HepG2 (cell line): ENCODE measurements around the gene ANKRD42. TPM values are rescaled to one million over a fixed set of nuclear protein-coding genes. Genes with fewer than 3 reads are reported as not detected.

Experiments
- ATAC-seq: fragments of 200-7000 bp; cut with Tn5 transposase; 3 replicates; pipeline ENCODE4 v1.9.1; 2020; ENCODE audit warnings: mild to moderate bottlenecking, moderate library complexity
- BruUV-seq: library from RNA; stranded (reverse); fragments of 400-500 nt; replicated peaks from 2 replicates; lab custom pipeline; 2021; lab: Mats Ljungman, UMichigan
- CTCF ChIA-PET: fragments of 300-600 bp; formaldehyde crosslinking; extraction: SDS; loops from one replicate; lab custom pipeline; 2021; ENCODE audit warnings: low total read pairs, inconsistent platforms, low intra/inter-chr PET ratio; lab: Yijun Ruan, JAX
- POLR2A ChIA-PET: fragments of 350-600 bp; sonication (Branson Sonifier 250); formaldehyde crosslinking; loops from one replicate; lab custom pipeline; 2020; ENCODE audit warnings: antibody characterized with exemption, inconsistent platforms; lab: Yijun Ruan, JAX
- DNase-seq: peaks from one replicate; pipeline ENCODE4 v3.0.0-alpha.2; 2015; ENCODE audit warnings: low spot score
- FAIRE-seq: peaks from 3 replicates; lab custom pipeline; 2011; peaks lifted over from hg19 to GRCh38; lab: Jason Lieb, UNC
- H2AFZ ChIP-seq: one replicate; pipeline ENCODE4 v1.6.1; 2011; ENCODE audit warnings: low read length, inconsistent platforms
- H3K27ac ChIP-seq: fragments of 300-600 bp; 3 replicates; pipeline ENCODE4 v1.8.0; 2011; ENCODE audit warnings: mixed run types, mild to moderate bottlenecking, mixed read lengths, low read length, inconsistent platforms; ENCODE audit not compliant: insufficient read depth; ENCODE audit errors: extremely low read length
- H3K27me3 ChIP-seq, 2 experiments: fragments of 200-600 bp in 1 of 2; 2 replicates in 1 of 2; 3 replicates in 1 of 2; pipeline versions ENCODE4 v1.6.0 to v1.8.0; 2011; ENCODE audit warnings: low read length in 2 of 2, mild to moderate bottlenecking in 2 of 2, moderate library complexity in 2 of 2, inconsistent platforms in 1 of 2; ENCODE audit not compliant: insufficient read depth in 2 of 2, control insufficient read depth in 1 of 2
- H3K36me3 ChIP-seq, 2 experiments: fragments of 200-600 bp in 1 of 2; replicated peaks in 1 of 2; 2 replicates in 1 of 2; 3 replicates in 1 of 2; pipeline versions ENCODE4 v1.5.1 to v1.8.0; 2011; ENCODE audit warnings: low read length in 2 of 2, inconsistent platforms in 1 of 2; ENCODE audit not compliant: insufficient read depth in 2 of 2, control insufficient read depth in 1 of 2
- H3K4me1 ChIP-seq: 2 replicates; pipeline ENCODE4 v1.5.1; 2012; ENCODE audit warnings: low read length, inconsistent platforms; ENCODE audit not compliant: insufficient read depth
- H3K4me2 ChIP-seq: 2 replicates; pipeline ENCODE4 v1.6.0; 2011; ENCODE audit warnings: low read depth, low read length, inconsistent platforms
- H3K4me3 ChIP-seq, 3 experiments: fragments of 200-600 bp in 1 of 3; sonication (generic), shearing (Covaris generic) in 1 of 3; replicated peaks in 1 of 3; 2 replicates each; pipeline ENCODE4 v1.5.1; 2011 to 2016; ENCODE audit warnings: low read length in 3 of 3, inconsistent platforms in 2 of 3, low read depth in 2 of 3, mild to moderate bottlenecking in 2 of 3, control low read depth in 1 of 3, mixed read lengths in 1 of 3; ENCODE audit not compliant: insufficient read depth in 1 of 3
- H3K79me2 ChIP-seq: one replicate; pipeline ENCODE4 v1.6.1; 2011; ENCODE audit warnings: low read length, inconsistent platforms; ENCODE audit not compliant: insufficient read depth
- H3K9ac ChIP-seq: 2 replicates; pipeline ENCODE4 v1.6.0; 2011; ENCODE audit warnings: mild to moderate bottlenecking, low read depth, low read length, inconsistent platforms; ENCODE audit not compliant: insufficient read depth
- H3K9me3 ChIP-seq: 2 replicates; pipeline ENCODE4 v1.5.1; 2012; ENCODE audit warnings: mild to moderate bottlenecking, low read length
- H4K20me1 ChIP-seq: 2 replicates; pipeline ENCODE4 v1.6.0; 2011; ENCODE audit warnings: inconsistent platforms, mild to moderate bottlenecking, low read length, moderate library complexity; ENCODE audit not compliant: insufficient read depth
- GPN1 ChIP-seq: sonication (generic); formaldehyde crosslinking; IDR thresholded peaks from 2 replicates; pipeline ENCODE4 v1.5.1; 2020; ENCODE audit warnings: missing genetic modification reagents, borderline replicate concordance
- MAFF ChIP-seq: IDR thresholded peaks from 2 replicates; pipeline ENCODE4 v1.6.1; 2011; ENCODE audit warnings: low read depth, low read length, improper control_type of control experiment
- MAFK ChIP-seq, 2 experiments: IDR thresholded peaks in 1 of 2; conservative IDR thresholded peaks in 1 of 2; 2 replicates each; pipeline ENCODE4 v1.6.1; 2011; ENCODE audit warnings: improper control_type of control experiment in 2 of 2, low read length in 2 of 2
- SMAD1 ChIP-seq: sonication (generic); formaldehyde crosslinking; IDR thresholded peaks from 2 replicates; pipeline ENCODE4 v1.4.0; 2020; ENCODE audit warnings: missing genetic modification reagents, low read depth, mild to moderate bottlenecking, borderline replicate concordance
- SOX13 ChIP-seq, 3 experiments: fragments of 450-650 bp in 1 of 3; sonication (generic) in 1 of 3; formaldehyde crosslinking in 1 of 3; IDR thresholded peaks in 2 of 3; conservative IDR thresholded peaks in 1 of 3; 2 replicates each; pipeline versions ENCODE4 v1.5.0 to v1.6.1; 2016 to 2020; ENCODE audit warnings: antibody characterized with exemption in 1 of 3, mild to moderate bottlenecking in 1 of 3, missing compliant biosample characterization in 1 of 3, missing genetic modification reagents in 1 of 3, moderate library complexity in 1 of 3
- SPEN ChIP-seq: sonication (generic); formaldehyde crosslinking; IDR thresholded peaks from 2 replicates; pipeline ENCODE4 v1.5.1; 2020; ENCODE audit warnings: low read depth, mild to moderate bottlenecking, missing genetic modification reagents
- TCF12 ChIP-seq, 2 experiments: fragments of 450-650 bp in 1 of 2; sonication (generic) in 1 of 2; formaldehyde crosslinking in 1 of 2; IDR thresholded peaks; 2 replicates each; pipeline versions ENCODE4 v1.6.1 to v1.8.0; 2017 to 2022; ENCODE audit warnings: antibody characterized with exemption in 1 of 2, mild to moderate bottlenecking in 1 of 2, missing genetic modification reagents in 1 of 2, moderate library complexity in 1 of 2
- ZNF468 ChIP-seq: sonication (generic); formaldehyde crosslinking; IDR thresholded peaks from 2 replicates; pipeline ENCODE4 v1.8.0; 2022; ENCODE audit warnings: mild to moderate bottlenecking, moderate library complexity, missing genetic modification reagents
- ZNF790 ChIP-seq: sonication (generic); formaldehyde crosslinking; IDR thresholded peaks from 2 replicates; pipeline ENCODE4 v1.8.0; 2022; ENCODE audit warnings: missing genetic modification reagents, mild to moderate bottlenecking, borderline replicate concordance
- ZSCAN20 ChIP-seq: sonication (generic); formaldehyde crosslinking; IDR thresholded peaks from 2 replicates; pipeline ENCODE4 v1.4.0; 2020; ENCODE audit warnings: missing genetic modification reagents, mild to moderate bottlenecking, borderline replicate concordance
- WGBS: methylation state at CpG from one replicate; pipeline ENCODE4 v1.1.6; 2017; ENCODE audit warnings: low lambda C conversion rate; 5-methylcytosine and 5-hydroxymethylcytosine counted together
- in situ Hi-C: cut with HindIII; loops from 2 replicates; pipeline ENCODE4 v1.10.0; 2017; ENCODE audit warnings: low pct_unique_long_range_greater_than_20kb; ENCODE audit not compliant: extremely low pct_ligation_motif_present
- intact Hi-C: fragments of 100-400 bp; cut with micrococcal nuclease; formaldehyde crosslinking; loops from one replicate; pipeline ENCODE4 v1.10.0; 2022; ENCODE audit not compliant: unreplicated experiment
- polyA plus RNA-seq, 8 experiments: library from polyadenylated mRNA; depleted of rRNA in 3 of 8; stranded (reverse) in 7 of 8; unstranded in 1 of 8; fragments of >200 nt; fragmentation: Illumina TruSeq in 4 of 8; extraction: Trizol in 4 of 8; gene quantifications; 2 replicates each; pipeline versions ENCODE4 v1.2.1 to v1.2.3, GENCODE V29; 2011 to 2016; ENCODE audit warnings: low read depth in 4 of 8, missing spikeins in 1 of 8, mixed read lengths in 1 of 8; ENCODE audit not compliant: insufficient read depth in 1 of 8
- total RNA-seq, 5 experiments: library from RNA; depleted of rRNA; stranded (reverse); fragments of >200 nt; fragmentation: Illumina TruSeq; extraction: Trizol; gene quantifications; 2 replicates each; pipeline ENCODE4 v1.2.3, GENCODE V29; 2016; ENCODE audit warnings: low read depth in 1 of 5
- TF ChIP-seq, protein P1 (sequence below): sonication (generic); formaldehyde crosslinking; IDR thresholded peaks from 2 replicates; pipeline ENCODE4 v1.4.0; 2020; ENCODE audit warnings: missing genetic modification reagents
- TF ChIP-seq, protein P2 (sequence below): sonication (generic); formaldehyde crosslinking; IDR thresholded peaks from 2 replicates; pipeline ENCODE4 v1.4.0; 2020; ENCODE audit warnings: low read depth, mild to moderate bottlenecking, missing genetic modification reagents
- TF ChIP-seq, protein P3 (sequence below): sonication (generic); formaldehyde crosslinking; conservative IDR thresholded peaks from 2 replicates; pipeline ENCODE4 v1.5.0; 2020; ENCODE audit warnings: missing genetic modification reagents
- TF ChIP-seq, protein P4 (sequence below): sonication (generic); formaldehyde crosslinking; IDR thresholded peaks from 2 replicates; pipeline ENCODE4 v1.8.1; 2023; ENCODE audit warnings: mild to moderate bottlenecking, missing genetic modification reagents, borderline replicate concordance

Gene ANKRD42
- total and polyA plus RNA-seq, 2 of the 13 experiments (the other 11 are each of a cell fraction or from before 2014, with no cell fraction given): 2.2 to 3.7 TPM

DNA sequence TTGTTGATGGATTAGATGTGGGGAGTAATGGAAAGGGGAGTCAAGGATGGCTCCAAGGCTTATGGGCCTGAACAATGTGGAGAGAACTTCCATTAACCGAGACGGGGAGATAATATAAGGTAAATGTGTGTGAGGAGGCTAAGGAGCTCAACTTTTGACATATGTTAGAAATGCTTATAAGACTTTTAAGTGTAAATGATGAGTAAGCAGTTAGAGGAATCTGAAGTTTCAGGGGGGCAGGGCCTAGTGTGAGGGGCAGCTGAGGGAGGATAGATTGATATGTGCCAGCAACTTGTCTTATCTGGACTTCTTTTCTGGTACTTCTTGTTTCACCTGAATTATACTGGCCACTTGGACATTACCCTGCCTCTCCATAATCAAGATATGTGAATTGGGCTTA lies 29.9 kb downstream of the ANKRD42 start:
- intact Hi-C loops: no loop called here
- ATAC-seq (no peak), FAIRE-seq (no peak)
- POLR2A ChIA-PET: no interaction called here
- Histone ChIP-seq H3K4me2 (no peak overlapping the region), H2AFZ (no peak overlapping the region), H3K27ac (no peak overlapping the region)
- TF ChIP-seq MAFK (conservative IDR thresholded peaks at IDR 0.05 in 1 of 2, IDR thresholded peaks at IDR 0.05 in 1 of 2; ENCODE audit: low read length in 2 of 2): peak; percentile 80 to 90
- TF ChIP-seq SMAD1 (CRISPR knock-in tag): no peak
- TF ChIP-seq, protein P1, sequence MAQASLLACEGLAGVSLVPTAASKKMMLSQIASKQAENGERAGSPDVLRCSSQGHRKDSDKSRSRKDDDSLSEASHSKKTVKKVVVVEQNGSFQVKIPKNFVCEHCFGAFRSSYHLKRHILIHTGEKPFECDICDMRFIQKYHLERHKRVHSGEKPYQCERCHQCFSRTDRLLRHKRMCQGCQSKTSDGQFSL (CRISPR knock-in tag): no peak
- no peak for TF ChIP-seq ZSCAN20
- TF ChIP-seq MAFF: peak; percentile 88
- TF ChIP-seq, all 625 proteins: peak for 2
- no peak for DNase-seq
- Histone ChIP-seq H3K79me2 (no peaks in the 10 kb centered on the region), H3K9ac (no peak overlapping the region), H4K20me1 (no peaks in the 10 kb centered on the region), H3K4me1 (no peaks in the 10 kb centered on the region), H3K9me3 (no peaks in the 10 kb centered on the region), H3K36me3 (no peaks in the 10 kb centered on the region), H3K4me3 (no peak overlapping the region), H3K27me3 (peaks cover 0 to 1% of the 10 kb centered on the region in 2 experiments; a peak in 2 of 5 replicates)
- in situ Hi-C loops: loop anchor here (10.0 kb wide), 1 partner anchor 591 kb away; no protein-coding TSS in a partner anchor
- WGBS: 62% methylated on average over 2 of the region's 2 CpGs
- CTCF ChIA-PET: no interaction called here
- BruUV-seq: no TSS peak

DNA sequence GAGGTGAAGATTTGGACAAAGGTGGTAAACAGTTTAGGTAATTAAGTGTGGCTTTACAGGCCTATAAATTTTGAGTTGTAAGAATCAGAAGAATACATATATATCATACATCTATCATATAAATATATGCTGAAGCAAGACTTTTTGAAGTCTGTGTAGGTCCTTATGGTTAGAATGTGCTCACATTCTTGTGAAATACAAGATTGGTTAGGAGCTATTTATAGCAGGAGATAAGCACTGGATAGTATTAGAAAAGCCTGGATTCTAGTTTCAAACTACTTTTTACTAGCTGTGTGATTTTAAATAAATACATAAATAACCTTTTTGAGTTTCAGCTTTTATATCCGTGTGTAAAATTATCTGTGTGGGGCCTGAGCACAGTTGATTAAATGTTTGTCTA lies 42.3 kb downstream of the ANKRD42 start:
- H3K9me3 ChIP-seq: no peaks in the 10 kb centered on the region
- H3K27me3 ChIP-seq: 0 out of 5 replicates have a peak, but pooled peaks cover 0 to 2% of the 10 kb centered on the region in 2 experiments
- H3K4me3 ChIP-seq: no peak overlapping the region
- H3K79me2 ChIP-seq: no peaks in the 10 kb centered on the region
- DNase-seq (no peak), ATAC-seq (no peak), FAIRE-seq (no peak)
- no peak overlapping the region for H3K27ac ChIP-seq
- BruUV-seq: no TSS peak
- in situ Hi-C loops: no loop called here
- no peaks in the 10 kb centered on the region for H4K20me1 ChIP-seq
- no peaks in the 10 kb centered on the region for H3K4me1 ChIP-seq
- no peak overlapping the region for H3K4me2 ChIP-seq
- H3K36me3 ChIP-seq: no peaks in the 10 kb centered on the region
- ChIA-PET CTCF (no interaction called here), POLR2A (no interaction called here)
- no peak overlapping the region for H2AFZ ChIP-seq
- no peak overlapping the region for H3K9ac ChIP-seq
- WGBS: 0% methylated on average over 1 of the region's 1 CpG
- intact Hi-C loops: no loop called here
- TF ChIP-seq, protein P2, sequence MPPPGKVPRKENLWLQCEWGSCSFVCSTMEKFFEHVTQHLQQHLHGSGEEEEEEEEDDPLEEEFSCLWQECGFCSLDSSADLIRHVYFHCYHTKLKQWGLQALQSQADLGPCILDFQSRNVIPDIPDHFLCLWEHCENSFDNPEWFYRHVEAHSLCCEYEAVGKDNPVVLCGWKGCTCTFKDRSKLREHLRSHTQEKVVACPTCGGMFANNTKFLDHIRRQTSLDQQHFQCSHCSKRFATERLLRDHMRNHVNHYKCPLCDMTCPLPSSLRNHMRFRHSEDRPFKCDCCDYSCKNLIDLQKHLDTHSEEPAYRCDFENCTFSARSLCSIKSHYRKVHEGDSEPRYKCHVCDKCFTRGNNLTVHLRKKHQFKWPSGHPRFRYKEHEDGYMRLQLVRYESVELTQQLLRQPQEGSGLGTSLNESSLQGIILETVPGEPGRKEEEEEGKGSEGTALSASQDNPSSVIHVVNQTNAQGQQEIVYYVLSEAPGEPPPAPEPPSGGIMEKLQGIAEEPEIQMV (CRISPR knock-in tag): no peak
- no peak for TF ChIP-seq ZNF468 (CRISPR knock-in tag)
- no peak for TF ChIP-seq SPEN
- no peak for TF ChIP-seq GPN1 (CRISPR knock-in tag)
- no peak for TF ChIP-seq ZNF790 (CRISPR knock-in tag)
- no peak for TF ChIP-seq TCF12 (IDR thresholded peaks at IDR 0.05)
- TF ChIP-seq TCF12 (CRISPR knock-in tag; IDR thresholded peaks at IDR 0.05): no peak
- TF ChIP-seq, protein P3, sequence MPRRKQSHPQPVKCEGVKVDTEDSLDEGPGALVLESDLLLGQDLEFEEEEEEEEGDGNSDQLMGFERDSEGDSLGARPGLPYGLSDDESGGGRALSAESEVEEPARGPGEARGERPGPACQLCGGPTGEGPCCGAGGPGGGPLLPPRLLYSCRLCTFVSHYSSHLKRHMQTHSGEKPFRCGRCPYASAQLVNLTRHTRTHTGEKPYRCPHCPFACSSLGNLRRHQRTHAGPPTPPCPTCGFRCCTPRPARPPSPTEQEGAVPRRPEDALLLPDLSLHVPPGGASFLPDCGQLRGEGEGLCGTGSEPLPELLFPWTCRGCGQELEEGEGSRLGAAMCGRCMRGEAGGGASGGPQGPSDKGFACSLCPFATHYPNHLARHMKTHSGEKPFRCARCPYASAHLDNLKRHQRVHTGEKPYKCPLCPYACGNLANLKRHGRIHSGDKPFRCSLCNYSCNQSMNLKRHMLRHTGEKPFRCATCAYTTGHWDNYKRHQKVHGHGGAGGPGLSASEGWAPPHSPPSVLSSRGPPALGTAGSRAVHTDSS (CRISPR knock-in tag): no peak
- TF ChIP-seq, protein P4, sequence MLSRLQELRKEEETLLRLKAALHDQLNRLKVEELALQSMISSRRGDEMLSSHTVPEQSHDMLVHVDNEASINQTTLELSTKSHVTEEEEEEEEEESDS: no peak
- TF ChIP-seq SOX13 (IDR thresholded peaks at IDR 0.05): no peak
- TF ChIP-seq SOX13 (CRISPR knock-in tag; conservative IDR thresholded peaks at IDR 0.05 in 1 of 2, IDR thresholded peaks at IDR 0.05 in 1 of 2): no peak
